ENCODE results near the gene CCL1. TPM values are rescaled to one million over a fixed set of nuclear protein-coding genes. Genes with fewer than 3 reads are reported as not detected.

Gene CCL1
- total RNA-seq, 2 donors from 2014 or later = not detected

- no peaks in the 10 kb centered on the region for H3K36me3 ChIP-seq
- H3K27me3 ChIP-seq = no peaks in the 10 kb centered on the region
- H3K9me3 ChIP-seq = no peaks in the 10 kb centered on the region
- H3K4me3 ChIP-seq = no peak overlapping the region
- DNase-seq (ENCODE audit: low spot score) = no peak
- no peak for TF ChIP-seq CTCF (IDR thresholded peaks at IDR 0.05)
- no peaks in the 10 kb centered on the region for H3K4me1 ChIP-seq
- H3K27ac ChIP-seq = no peak overlapping the region
Measured at GRCh38 chr17:34387566-34387965, 24.5 kb upstream of the CCL1 start.

- DNase-seq (ENCODE audit: low spot score) = no peak
- Histone ChIP-seq H3K4me1 (no peaks in the 10 kb centered on the region), H3K27ac (no peak overlapping the region), H3K9me3 (no peaks in the 10 kb centered on the region), H3K36me3 (no peaks in the 10 kb centered on the region), H3K4me3 (no peak overlapping the region), H3K27me3 (no peaks in the 10 kb centered on the region)
- no peak for TF ChIP-seq CTCF (IDR thresholded peaks at IDR 0.05)
Measured at GRCh38 chr17:34386697-34387550, 23.9 kb upstream of the CCL1 start.

DNA sequence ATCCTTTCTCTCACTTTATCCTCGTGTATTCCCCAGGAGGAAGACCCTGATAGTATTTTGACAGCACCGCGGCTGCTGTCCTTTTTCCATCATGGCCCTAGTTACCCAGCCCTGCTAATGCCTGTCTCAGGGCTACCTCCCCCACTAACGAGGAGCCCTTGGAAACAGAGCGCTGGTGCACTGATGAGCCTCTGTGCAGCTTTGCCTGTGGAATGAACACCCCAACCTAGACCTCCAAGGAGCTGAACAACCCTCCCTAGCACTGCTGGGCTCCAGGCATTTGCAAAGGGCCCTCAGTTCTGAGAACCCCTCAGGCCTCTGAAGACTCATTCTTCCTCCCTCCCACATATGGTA lies 23.3 kb upstream of the CCL1 start:
- Histone ChIP-seq H3K27ac (no peak overlapping the region), H3K27me3 (no peaks in the 10 kb centered on the region), H3K4me1 (no peaks in the 10 kb centered on the region), H3K4me3 (no peak overlapping the region), H3K36me3 (no peaks in the 10 kb centered on the region), H3K9me3 (no peaks in the 10 kb centered on the region)
- DNase-seq (ENCODE audit: low spot score) = no peak
- no peak for TF ChIP-seq CTCF (IDR thresholded peaks at IDR 0.05)

- no peaks in the 10 kb centered on the region for H3K4me1 ChIP-seq
- no peak overlapping the region for H3K27ac ChIP-seq
- no peaks in the 10 kb centered on the region for H3K9me3 ChIP-seq
- TF ChIP-seq CTCF (IDR thresholded peaks at IDR 0.05) = no peak
- no peak overlapping the region for H3K4me3 ChIP-seq
- no peaks in the 10 kb centered on the region for H3K27me3 ChIP-seq
- H3K36me3 ChIP-seq = no peaks in the 10 kb centered on the region
- no peak for DNase-seq (ENCODE audit: low spot score)
Measured at GRCh38 chr17:34384822-34385605, 22.0 kb upstream of the CCL1 start.

GRCh38 chr17:34384271-34384670 lies 21.2 kb upstream of the CCL1 start:
- H3K27ac ChIP-seq = no peak overlapping the region
- H3K27me3 ChIP-seq = no peaks in the 10 kb centered on the region
- no peak for TF ChIP-seq CTCF (IDR thresholded peaks at IDR 0.05)
- H3K4me3 ChIP-seq = no peak overlapping the region
- H3K9me3 ChIP-seq = no peaks in the 10 kb centered on the region
- DNase-seq (ENCODE audit: low spot score) = no peak
- no peaks in the 10 kb centered on the region for H3K4me1 ChIP-seq
- H3K36me3 ChIP-seq = no peaks in the 10 kb centered on the region
